Gastroesophageal sphincter (tissue), 4 donors: ENCODE results near the gene MND1. TPM values are rescaled to one million over a fixed set of nuclear protein-coding genes. Genes with fewer than 3 reads are reported as not detected.

ENCODE experiments used
- ATAC-seq: fragments of 150-250 bp; one replicate; pipeline ENCODE4 v1.9.1; 2016; ENCODE audit warnings: mild to moderate bottlenecking, moderate library complexity
- H3K27ac ChIP-seq, 4 donors: fragments of 200-600 bp; sonication (generic) in 3 of 4; 1 replicate in 3 of 4; 2 replicates in 1 of 4; pipeline ENCODE4 v1.5.1; 2016 to 2019
- H3K27me3 ChIP-seq: fragments of 200-600 bp; sonication (generic); one replicate; pipeline ENCODE4 v1.5.1; 2019
- H3K36me3 ChIP-seq, 2 donors: fragments of 200-600 bp; sonication (generic); one replicate each; pipeline ENCODE4 v1.5.1; 2019; ENCODE audit warnings: control low read depth in 1 of 2
- H3K4me1 ChIP-seq, 3 donors: fragments of 200-600 bp; sonication (generic); 1 replicate in 2 of 3; 2 replicates in 1 of 3; pipeline ENCODE4 v1.5.1; 2016 to 2019; ENCODE audit warnings: control low read depth in 2 of 3
- H3K4me3 ChIP-seq, 2 donors: fragments of 200-600 bp; sonication (generic); one replicate each; pipeline ENCODE4 v1.5.1; 2019; ENCODE audit warnings: mild to moderate bottlenecking in 1 of 2, moderate library complexity in 1 of 2
- H3K9me3 ChIP-seq, 3 donors: fragments of 200-600 bp; sonication (generic); one replicate each; pipeline ENCODE4 v1.5.1; 2017 to 2019; ENCODE audit warnings: control low read depth in 2 of 3
- EP300 ChIP-seq: sonication (generic); formaldehyde crosslinking; IDR thresholded peaks from one replicate; pipeline ENCODE4 v1.6.1; 2017; ENCODE audit warnings: antibody characterized with exemption, mild to moderate bottlenecking
- POLR2A ChIP-seq, 2 donors: fragments of 450-650 bp; IDR thresholded peaks; one replicate each; pipeline ENCODE4 v1.6.1; 2017; ENCODE audit warnings: antibody characterized with exemption in 2 of 2, mild to moderate bottlenecking in 2 of 2, moderate library complexity in 1 of 2
- POLR2AphosphoS5 ChIP-seq: sonication (generic); formaldehyde crosslinking; IDR thresholded peaks from one replicate; pipeline ENCODE4 v1.6.1; 2017; ENCODE audit warnings: antibody characterized with exemption
- WGBS, 2 donors: methylation state at CpG; one replicate each; pipeline ENCODE4 v1.1.5; 2018; ENCODE audit warnings: low coverage in 1 of 2; 5-methylcytosine and 5-hydroxymethylcytosine counted together
- total RNA-seq, 4 donors: library from RNA; depleted of rRNA; stranded (reverse); fragments of >200 nt; gene quantifications; one replicate each; pipeline ENCODE4 v1.1.0, GENCODE V29; 2016
- TF ChIP-seq, protein P1 (sequence below), 4 experiments: fragments of 200-600 bp in 2 of 4; fragments of 450-650 bp in 2 of 4; sonication (generic) in 1 of 4; IDR thresholded peaks; one replicate each; pipeline ENCODE4 v1.5.1; 2017 to 2019; ENCODE audit warnings: antibody characterized with exemption in 4 of 4, mild to moderate bottlenecking in 2 of 4, moderate library complexity in 2 of 4

Gene MND1
- total RNA-seq, 4 donors from 2014 or later = 0.78 to 4.8 (median 1.2) TPM; not detected in 1

DNA sequence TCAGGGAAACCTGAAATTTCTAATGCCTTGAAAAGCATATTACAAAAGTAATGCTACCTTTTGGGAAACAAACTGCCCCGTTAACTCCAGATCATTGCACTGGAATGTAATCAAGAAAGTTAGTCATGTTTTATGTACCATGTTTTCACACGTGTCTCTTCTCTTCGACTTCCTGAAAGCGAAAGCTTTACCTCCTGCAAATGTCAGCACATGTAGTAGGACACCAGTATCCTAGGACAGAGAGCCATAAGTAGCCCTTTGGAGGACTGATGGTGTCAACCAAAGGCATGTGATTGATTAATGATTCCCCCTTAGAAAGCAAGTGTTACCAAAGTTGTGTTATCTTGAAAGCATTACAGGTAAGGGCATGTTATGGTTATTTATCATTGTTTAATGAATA is 8.8 kb upstream of the MND1 start:
- peaks cover 0 to 46% of the 10 kb centered on the region in 2 donors for H3K36me3 ChIP-seq
- H3K9me3 ChIP-seq = no peaks in the 10 kb centered on the region
- TF ChIP-seq, protein P1, sequence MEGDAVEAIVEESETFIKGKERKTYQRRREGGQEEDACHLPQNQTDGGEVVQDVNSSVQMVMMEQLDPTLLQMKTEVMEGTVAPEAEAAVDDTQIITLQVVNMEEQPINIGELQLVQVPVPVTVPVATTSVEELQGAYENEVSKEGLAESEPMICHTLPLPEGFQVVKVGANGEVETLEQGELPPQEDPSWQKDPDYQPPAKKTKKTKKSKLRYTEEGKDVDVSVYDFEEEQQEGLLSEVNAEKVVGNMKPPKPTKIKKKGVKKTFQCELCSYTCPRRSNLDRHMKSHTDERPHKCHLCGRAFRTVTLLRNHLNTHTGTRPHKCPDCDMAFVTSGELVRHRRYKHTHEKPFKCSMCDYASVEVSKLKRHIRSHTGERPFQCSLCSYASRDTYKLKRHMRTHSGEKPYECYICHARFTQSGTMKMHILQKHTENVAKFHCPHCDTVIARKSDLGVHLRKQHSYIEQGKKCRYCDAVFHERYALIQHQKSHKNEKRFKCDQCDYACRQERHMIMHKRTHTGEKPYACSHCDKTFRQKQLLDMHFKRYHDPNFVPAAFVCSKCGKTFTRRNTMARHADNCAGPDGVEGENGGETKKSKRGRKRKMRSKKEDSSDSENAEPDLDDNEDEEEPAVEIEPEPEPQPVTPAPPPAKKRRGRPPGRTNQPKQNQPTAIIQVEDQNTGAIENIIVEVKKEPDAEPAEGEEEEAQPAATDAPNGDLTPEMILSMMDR (IDR thresholded peaks at IDR 0.05) = no peak
- no peaks in the 10 kb centered on the region for H3K27me3 ChIP-seq
- no peak for ATAC-seq
- no peak overlapping the region for H3K27ac ChIP-seq
- 66 to 87% methylated on average over 2 to 4 of the region's 4 CpGs for WGBS, 2 donors
- no peaks in the 10 kb centered on the region for H3K4me1 ChIP-seq
- H3K4me3 ChIP-seq = no peak overlapping the region

DNA sequence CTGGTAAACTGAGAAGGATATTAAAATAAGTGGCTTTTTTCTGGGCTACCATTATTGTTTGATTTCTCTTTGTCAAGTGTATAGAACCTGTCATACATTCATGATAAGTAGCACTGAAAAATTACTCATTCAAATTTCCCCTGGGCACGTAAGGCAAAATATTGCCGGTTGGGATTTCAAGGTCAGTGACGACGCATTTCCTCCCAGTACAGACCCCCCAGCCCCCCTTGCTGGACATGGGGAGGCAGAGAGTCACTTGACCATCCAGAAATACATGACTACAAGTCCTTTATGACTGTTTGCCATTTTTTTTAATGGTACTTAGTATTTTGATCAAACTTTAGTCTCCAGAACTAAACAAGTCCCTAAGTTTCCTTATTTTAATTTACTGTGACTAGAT is 6.8 kb upstream of the MND1 start:
- Histone ChIP-seq H3K4me3 (no peak overlapping the region), H3K9me3 (no peaks in the 10 kb centered on the region), H3K27ac (no peak overlapping the region), H3K27me3 (no peaks in the 10 kb centered on the region), H3K4me1 (no peaks in the 10 kb centered on the region), H3K36me3 (peaks cover 0 to 34% of the 10 kb centered on the region in 2 donors)
- ATAC-seq = no peak
- TF ChIP-seq POLR2A (IDR thresholded peaks at IDR 0.05) (no peak), POLR2AphosphoS5 (no peak), EP300 (no peak)
- TF ChIP-seq, protein P1 (IDR thresholded peaks at IDR 0.05) = no peak
- WGBS, 2 donors = 77 to 82% methylated on average over 4 of the region's 4 CpGs

DNA sequence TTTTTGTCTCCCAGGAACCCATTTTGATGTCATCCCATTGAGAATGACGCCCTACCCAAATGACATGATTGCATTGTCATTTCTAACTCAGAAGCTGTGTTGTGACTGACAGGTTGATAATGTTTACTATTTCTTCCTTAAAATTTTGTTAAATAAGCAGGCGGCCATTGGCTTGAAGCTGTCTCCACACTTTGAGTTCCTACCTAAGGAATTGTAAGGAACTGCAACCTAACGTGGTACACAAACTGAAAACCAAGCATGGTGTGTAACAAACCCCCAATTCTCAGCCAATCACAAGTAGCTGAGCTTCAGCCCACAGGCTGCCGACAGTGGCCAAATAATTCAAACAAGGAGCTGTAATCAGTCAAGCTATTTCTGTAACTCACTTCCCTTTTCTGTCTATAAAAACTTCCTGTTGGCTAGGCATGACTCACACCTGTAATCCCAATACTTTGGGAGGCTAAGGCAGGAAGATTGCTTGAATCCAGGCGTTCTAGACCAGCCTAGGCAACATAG is 2.9 kb upstream of the MND1 start:
- TF ChIP-seq EP300 = no peak
- no peak for TF ChIP-seq POLR2AphosphoS5
- TF ChIP-seq, protein P1 (IDR thresholded peaks at IDR 0.05) = no peak
- TF ChIP-seq POLR2A (IDR thresholded peaks at IDR 0.05) = no peak
- H3K36me3 ChIP-seq = peaks cover 0 to 8% of the 10 kb centered on the region in 2 donors
- ATAC-seq = no peak
- H3K4me3 ChIP-seq = no peak overlapping the region
- no peak overlapping the region for H3K27ac ChIP-seq
- peaks cover 0 to 21% (median 0%) of the 10 kb centered on the region in 3 donors for H3K4me1 ChIP-seq
- no peaks in the 10 kb centered on the region for H3K27me3 ChIP-seq
- 30 to 43% methylated on average over 4 of the region's 5 CpGs for WGBS, 2 donors
- H3K9me3 ChIP-seq = no peaks in the 10 kb centered on the region

DNA sequence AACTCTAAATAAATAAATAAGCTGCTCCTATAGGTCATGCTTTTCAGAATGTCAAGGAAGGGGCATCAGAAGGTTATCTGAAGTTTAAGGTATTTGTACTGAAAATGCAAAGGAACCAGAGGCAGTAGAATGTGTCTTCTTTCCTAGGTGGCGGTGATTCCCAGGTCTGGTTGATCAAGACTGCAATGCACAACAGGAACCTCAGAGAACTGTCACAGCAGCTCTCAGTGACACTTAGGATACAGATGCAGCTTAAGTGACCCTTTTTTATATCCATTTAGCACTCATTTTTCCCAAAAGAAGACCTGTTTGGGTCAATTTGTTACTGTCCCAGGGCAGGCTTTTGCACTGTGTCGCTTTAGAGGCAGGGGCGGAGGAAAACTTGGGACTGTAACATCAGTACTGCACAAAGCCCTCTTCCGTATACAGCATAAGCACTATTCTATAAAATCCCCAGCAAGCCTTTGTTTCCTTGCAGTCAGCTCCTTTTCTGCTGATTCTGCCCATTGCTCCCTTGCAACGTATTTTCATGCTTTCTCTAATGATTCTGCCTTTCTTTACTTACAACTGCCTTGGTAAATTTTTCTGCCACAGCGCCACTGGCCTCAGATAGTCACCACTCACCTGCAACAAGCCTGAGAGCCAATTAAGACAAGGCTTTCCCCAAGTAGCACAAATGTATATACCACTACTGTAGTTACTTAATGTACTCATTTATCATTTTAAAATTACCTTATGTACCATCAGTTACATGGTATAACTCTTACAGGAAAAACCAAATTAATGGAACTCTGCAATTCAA is 1.5 kb upstream of the MND1 start:
- Histone ChIP-seq H3K9me3 (no peaks in the 10 kb centered on the region), H3K27me3 (no peaks in the 10 kb centered on the region), H3K4me3 (no peak overlapping the region), H3K27ac (no peak overlapping the region), H3K36me3 (peaks cover 0 to 8% of the 10 kb centered on the region in 2 donors), H3K4me1 (peaks cover 0 to 26% (median 0%) of the 10 kb centered on the region in 3 donors)
- no peak for ATAC-seq
- WGBS, 2 donors = 85 to 95% methylated on average over 5 to 6 of the region's 6 CpGs
- TF ChIP-seq POLR2A (IDR thresholded peaks at IDR 0.05) = no peak
- TF ChIP-seq, protein P1 (IDR thresholded peaks at IDR 0.05) = no peak
- no peak for TF ChIP-seq EP300
- TF ChIP-seq POLR2AphosphoS5 = no peak
